Vagina (tissue), 2 donors: ENCODE results near the gene TAF7L. TPM values are rescaled to one million over a fixed set of nuclear protein-coding genes. Genes with fewer than 3 reads are reported as not detected.

Source experiments
- DNase-seq, 2 donors: peaks; one replicate each; pipeline ENCODE4 v3.0.0-alpha.2; 2017; ENCODE audit errors: extremely low spot score in 2 of 2
- H3K27ac ChIP-seq: fragments of 200-600 bp; sonication (generic); one replicate; pipeline ENCODE4 v1.5.1; 2019
- H3K27me3 ChIP-seq: fragments of 200-600 bp; sonication (generic); one replicate; pipeline ENCODE4 v1.5.1; 2019
- H3K36me3 ChIP-seq, 2 donors: fragments of 200-600 bp; sonication (generic); one replicate each; pipeline ENCODE4 v1.5.1; 2017 to 2019
- H3K4me1 ChIP-seq: fragments of 200-600 bp; sonication (generic); one replicate; pipeline ENCODE4 v1.5.1; 2019
- H3K4me3 ChIP-seq, 2 donors: fragments of 200-600 bp; sonication (generic); 1 replicate in 1 of 2; 2 replicates in 1 of 2; pipeline ENCODE4 v1.5.1; 2016 to 2019
- H3K9me3 ChIP-seq: fragments of 200-600 bp; sonication (generic); one replicate; pipeline ENCODE4 v1.5.1; 2019
- CTCF ChIP-seq, 3 experiments: fragments of 450-650 bp in 2 of 3; fragments of 200-600 bp in 1 of 3; sonication (generic) in 1 of 3; IDR thresholded peaks; one replicate each; pipeline ENCODE4 v1.5.1; 2017 to 2019; ENCODE audit warnings: antibody characterized with exemption in 3 of 3, mild to moderate bottlenecking in 2 of 3, moderate library complexity in 2 of 3
- POLR2A ChIP-seq, 2 donors: fragments of 450-650 bp; IDR thresholded peaks; one replicate each; pipeline ENCODE4 v1.6.1; 2017; ENCODE audit warnings: antibody characterized with exemption in 2 of 2, mild to moderate bottlenecking in 2 of 2, moderate library complexity in 2 of 2
- POLR2AphosphoS5 ChIP-seq, 2 donors: sonication (generic); formaldehyde crosslinking; IDR thresholded peaks; one replicate each; pipeline ENCODE4 v1.9.0; 2017; ENCODE audit warnings: antibody characterized with exemption in 2 of 2, mild to moderate bottlenecking in 2 of 2, low read depth in 1 of 2; ENCODE audit not compliant: insufficient read depth in 1 of 2
- intact Hi-C: fragments of 100-400 bp; cut with DNase I; formaldehyde crosslinking; loops from one replicate; pipeline ENCODE4 v1.15.1; 2023
- total RNA-seq: library from RNA; depleted of rRNA; stranded (reverse); fragments of >200 nt; gene quantifications from one replicate; pipeline ENCODE4 v1.2.3, GENCODE V29; 2016

The TAF7L gene
- total RNA-seq, 1 donor from 2014 or later, result 2.5 TPM

GRCh38 chrX:101260435-101260834, 30.7 kb downstream of the TAF7L start:
- intact Hi-C loops, result no loop called here
- Histone ChIP-seq H3K27ac (no peak overlapping the region), H3K36me3 (no peaks in the 10 kb centered on the region), H3K4me3 (no peak overlapping the region), H3K27me3 (no peaks in the 10 kb centered on the region), H3K4me1 (no peaks in the 10 kb centered on the region), H3K9me3 (no peaks in the 10 kb centered on the region)
- TF ChIP-seq POLR2AphosphoS5 (IDR thresholded peaks at IDR 0.05; ENCODE audit: insufficient read depth in 1 of 2, low read depth in 1 of 2), result no peak
- TF ChIP-seq CTCF (IDR thresholded peaks at IDR 0.05), result no peak
- no peak for TF ChIP-seq POLR2A (IDR thresholded peaks at IDR 0.05)
- no peak for DNase-seq

- Histone ChIP-seq H3K4me3 (no peak overlapping the region), H3K36me3 (no peaks in the 10 kb centered on the region), H3K27ac (no peak overlapping the region), H3K4me1 (no peaks in the 10 kb centered on the region), H3K27me3 (no peaks in the 10 kb centered on the region), H3K9me3 (no peaks in the 10 kb centered on the region)
- TF ChIP-seq POLR2A (IDR thresholded peaks at IDR 0.05), result no peak
- no peak for TF ChIP-seq POLR2AphosphoS5 (IDR thresholded peaks at IDR 0.05; ENCODE audit: insufficient read depth in 1 of 2, low read depth in 1 of 2)
- no peak for TF ChIP-seq CTCF (IDR thresholded peaks at IDR 0.05)
- intact Hi-C loops, result no loop called here
- peak in 1 of 2 donors; percentile 93 for DNase-seq
These were observed 32.9 kb downstream of the TAF7L start for GRCh38 chrX:101258259-101258581.

GRCh38 chrX:101257448-101258258, 33.5 kb downstream of the TAF7L start:
- Histone ChIP-seq H3K4me1 (no peaks in the 10 kb centered on the region), H3K4me3 (no peak overlapping the region), H3K27me3 (no peaks in the 10 kb centered on the region), H3K36me3 (no peaks in the 10 kb centered on the region), H3K27ac (no peak overlapping the region), H3K9me3 (no peaks in the 10 kb centered on the region)
- intact Hi-C loops, result no loop called here
- no peak for DNase-seq
- TF ChIP-seq POLR2AphosphoS5 (IDR thresholded peaks at IDR 0.05; ENCODE audit: insufficient read depth in 1 of 2, low read depth in 1 of 2), result no peak
- no peak for TF ChIP-seq CTCF (IDR thresholded peaks at IDR 0.05)
- no peak for TF ChIP-seq POLR2A (IDR thresholded peaks at IDR 0.05)

- no peaks in the 10 kb centered on the region for H3K36me3 ChIP-seq
- no peaks in the 10 kb centered on the region for H3K9me3 ChIP-seq
- DNase-seq, result no peak
- H3K4me1 ChIP-seq, result no peaks in the 10 kb centered on the region
- TF ChIP-seq POLR2AphosphoS5 (IDR thresholded peaks at IDR 0.05; ENCODE audit: insufficient read depth in 1 of 2, low read depth in 1 of 2) (no peak), POLR2A (IDR thresholded peaks at IDR 0.05) (no peak)
- H3K4me3 ChIP-seq, result no peak overlapping the region
- no peaks in the 10 kb centered on the region for H3K27me3 ChIP-seq
- H3K27ac ChIP-seq, result no peak overlapping the region
- intact Hi-C loops, result no loop called here
These were observed 38.5 kb downstream of the TAF7L start for GRCh38 chrX:101252634-101253033.

- Histone ChIP-seq H3K4me1 (no peaks in the 10 kb centered on the region), H3K9me3 (no peaks in the 10 kb centered on the region), H3K4me3 (no peak overlapping the region), H3K27ac (no peak overlapping the region), H3K27me3 (no peaks in the 10 kb centered on the region), H3K36me3 (no peaks in the 10 kb centered on the region)
- intact Hi-C loops, result no loop called here
- DNase-seq, result peak in 1 of 2 donors; percentile 70
- TF ChIP-seq CTCF (IDR thresholded peaks at IDR 0.05) (no peak), POLR2A (IDR thresholded peaks at IDR 0.05) (no peak), POLR2AphosphoS5 (IDR thresholded peaks at IDR 0.05; ENCODE audit: insufficient read depth in 1 of 2, low read depth in 1 of 2) (no peak)
These were observed 49.6 kb downstream of the TAF7L start for GRCh38 chrX:101241531-101241930.
